Measurements from ENCODE around the gene PLCE1.

DNA sequence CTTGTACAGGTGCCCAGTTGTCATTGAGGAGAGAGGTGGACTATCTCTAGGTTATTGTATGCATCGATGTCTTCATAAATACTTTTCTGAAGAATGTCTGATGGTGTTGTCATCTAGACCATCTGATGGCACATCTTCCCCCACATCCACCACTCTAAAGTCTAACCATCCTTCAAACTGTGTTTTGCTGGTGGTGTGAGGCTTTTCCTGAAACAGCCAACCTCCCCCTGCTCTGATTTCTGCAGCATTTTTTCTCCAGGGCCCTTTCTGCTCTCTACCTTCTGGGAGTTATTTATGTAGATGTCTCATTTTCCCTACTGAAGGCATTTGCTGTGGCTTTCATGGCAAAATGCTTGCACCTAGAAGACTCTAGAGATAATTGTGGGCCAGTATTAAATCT, 1.5 kb downstream of the PLCE1 start:
- TF ChIP-seq CTCF (IDR thresholded peaks at IDR 0.05) (no peak), POLR2A (IDR thresholded peaks at IDR 0.05) (no peak)
